KMS-11 (cell line): ENCODE data around the gene ASB6.

Experiments used
- H2AFZ ChIP-seq: fragments of 200-600 bp; sonication (generic); 2 replicates; pipeline ENCODE4 v1.6.1; 2016; ENCODE audit warnings: antibody characterized with exemption, mixed run types, low read depth
- H3K27ac ChIP-seq: fragments of 200-600 bp; sonication (generic); 2 replicates; pipeline ENCODE4 v1.6.1; 2016; ENCODE audit warnings: mild to moderate bottlenecking, mixed run types
- H3K27me3 ChIP-seq: fragments of 200-600 bp; sonication (generic); 2 replicates; pipeline ENCODE4 v1.6.1; 2017; ENCODE audit warnings: mild to moderate bottlenecking, low read depth, mixed run types, moderate library complexity; ENCODE audit not compliant: insufficient read depth
- H3K36me3 ChIP-seq: fragments of 200-600 bp; sonication (generic); 2 replicates; pipeline ENCODE4 v1.6.1; 2017; ENCODE audit warnings: mild to moderate bottlenecking, mixed run types; ENCODE audit not compliant: insufficient read depth
- H3K4me1 ChIP-seq: fragments of 200-600 bp; sonication (generic); 2 replicates; pipeline ENCODE4 v1.6.1; 2016; ENCODE audit warnings: mild to moderate bottlenecking, low read depth, mixed run types; ENCODE audit not compliant: poor library complexity, severe bottlenecking
- H3K4me2 ChIP-seq: fragments of 200-600 bp; sonication (generic); 2 replicates; pipeline ENCODE4 v1.7.0; 2016; ENCODE audit warnings: mild to moderate bottlenecking, mixed run types
- H3K4me3 ChIP-seq: fragments of 200-600 bp; sonication (generic); IDR thresholded peaks from 2 replicates; pipeline ENCODE4 v1.6.1; 2017; ENCODE audit warnings: low read depth, low read length, mixed read lengths; ENCODE audit not compliant: insufficient read depth
- H3K79me2 ChIP-seq: fragments of 200-600 bp; sonication (generic); 2 replicates; pipeline ENCODE4 v1.6.1; 2016; ENCODE audit warnings: low read depth, mixed run types; ENCODE audit not compliant: insufficient read depth
- H3K9ac ChIP-seq: fragments of 200-600 bp; sonication (generic); 2 replicates; pipeline ENCODE4 v1.6.1; 2016; ENCODE audit warnings: mild to moderate bottlenecking, mixed run types
- H4K20me1 ChIP-seq: fragments of 200-600 bp; sonication (generic); 2 replicates; pipeline ENCODE4 v1.6.1; 2016; ENCODE audit warnings: mild to moderate bottlenecking, mixed run types; ENCODE audit not compliant: insufficient read depth
- TF ChIP-seq, protein P1 (sequence below): fragments of 200-600 bp; sonication (generic); conservative IDR thresholded peaks from 2 replicates; pipeline ENCODE4 v1.6.1; 2017; ENCODE audit warnings: low read depth, mild to moderate bottlenecking, antibody characterized with exemption, low read length, moderate library complexity, mixed read lengths

The ASB6 gene

DNA sequence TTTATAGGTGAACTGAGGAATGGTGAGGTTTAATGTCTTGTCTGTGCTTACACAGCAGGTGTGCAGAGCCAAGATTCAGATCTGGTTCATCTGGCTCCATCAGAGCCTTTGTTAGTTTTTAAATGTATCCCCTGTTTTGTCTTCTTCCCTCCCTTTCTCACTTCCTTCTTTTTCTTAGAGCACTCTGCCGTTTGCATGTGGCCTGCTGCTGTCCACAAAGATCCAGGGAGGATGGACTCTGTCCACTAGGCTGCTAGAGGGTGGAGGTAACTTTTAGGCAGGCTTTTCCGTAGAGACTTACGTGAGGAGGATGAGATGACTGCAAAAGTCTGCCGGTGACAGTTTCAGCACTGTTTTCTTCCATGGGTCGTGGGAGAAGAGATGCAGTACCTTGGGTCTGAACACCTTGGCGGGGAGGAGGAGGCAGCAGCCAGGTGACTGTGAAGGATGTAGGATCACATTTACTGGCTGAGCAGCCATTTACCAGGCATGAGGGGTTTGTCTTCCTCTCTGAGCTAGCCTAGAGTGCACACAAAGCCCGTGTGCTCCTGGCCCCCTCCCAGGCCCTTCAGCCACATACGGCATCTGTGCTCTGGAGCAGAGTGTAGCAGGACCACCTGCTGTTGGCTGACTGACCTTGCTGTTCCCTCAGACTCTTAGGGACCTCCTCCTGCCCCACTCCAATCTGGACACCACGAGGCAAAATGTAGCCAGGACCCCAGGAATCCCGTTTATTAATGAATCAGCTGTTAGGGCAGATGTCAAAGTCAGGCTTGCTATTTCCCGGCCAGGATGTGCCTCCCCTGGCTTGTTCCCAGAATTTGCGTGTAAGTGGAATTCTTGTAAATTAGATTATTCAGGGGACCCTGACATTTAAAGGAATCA, 14.2 kb downstream of the ASB6 start:
- peak overlapping the region; percentile 92; the same call in 1 of the 2 replicates for H3K27ac ChIP-seq

DNA sequence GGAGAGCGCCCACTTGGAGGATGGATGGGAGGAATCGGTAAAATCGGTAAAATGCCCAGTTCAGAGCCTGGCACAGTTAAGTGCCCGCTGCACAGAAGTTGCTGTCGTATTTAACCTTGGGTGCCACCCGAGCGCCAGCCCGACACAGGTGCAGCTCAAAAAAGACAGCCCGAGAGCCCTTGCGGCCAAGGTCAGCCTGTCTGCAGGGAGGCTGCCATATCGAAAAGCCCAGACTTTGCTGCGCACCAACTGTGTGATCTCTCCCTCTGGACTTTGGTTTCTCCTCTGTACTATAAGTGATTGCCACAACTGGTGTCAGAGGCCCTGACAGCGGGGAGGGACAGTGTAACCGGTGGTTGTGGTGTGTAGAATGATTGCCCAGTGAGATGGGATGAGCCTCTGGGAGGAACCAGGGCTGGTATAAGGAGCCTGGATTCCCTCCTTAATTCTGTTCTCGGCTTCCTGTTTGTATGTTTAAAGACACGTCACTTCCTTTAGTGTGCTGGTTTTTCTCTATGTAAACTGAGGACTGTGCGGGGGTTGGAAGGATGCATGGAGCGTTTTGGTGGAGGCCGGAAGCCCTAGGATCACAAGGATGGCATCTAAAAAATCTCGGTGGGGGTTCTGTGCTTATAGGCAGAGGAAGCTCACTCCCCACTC, 15.2 kb downstream of the ASB6 start:
- peaks cover 58% of the 10 kb centered on the region for H3K79me2 ChIP-seq
- peaks cover 16% of the 10 kb centered on the region for H4K20me1 ChIP-seq
- H3K27me3 ChIP-seq, result no peaks in the 10 kb centered on the region
- H3K9ac ChIP-seq, result peak overlapping the region; percentile 93
- H3K4me1 ChIP-seq, result peaks cover 41% of the 10 kb centered on the region
- peak overlapping the region; percentile 92 for H3K27ac ChIP-seq
- no peak overlapping the region for H3K4me3 ChIP-seq
- peak overlapping the region; percentile 52 for H2AFZ ChIP-seq
- TF ChIP-seq, protein P1, sequence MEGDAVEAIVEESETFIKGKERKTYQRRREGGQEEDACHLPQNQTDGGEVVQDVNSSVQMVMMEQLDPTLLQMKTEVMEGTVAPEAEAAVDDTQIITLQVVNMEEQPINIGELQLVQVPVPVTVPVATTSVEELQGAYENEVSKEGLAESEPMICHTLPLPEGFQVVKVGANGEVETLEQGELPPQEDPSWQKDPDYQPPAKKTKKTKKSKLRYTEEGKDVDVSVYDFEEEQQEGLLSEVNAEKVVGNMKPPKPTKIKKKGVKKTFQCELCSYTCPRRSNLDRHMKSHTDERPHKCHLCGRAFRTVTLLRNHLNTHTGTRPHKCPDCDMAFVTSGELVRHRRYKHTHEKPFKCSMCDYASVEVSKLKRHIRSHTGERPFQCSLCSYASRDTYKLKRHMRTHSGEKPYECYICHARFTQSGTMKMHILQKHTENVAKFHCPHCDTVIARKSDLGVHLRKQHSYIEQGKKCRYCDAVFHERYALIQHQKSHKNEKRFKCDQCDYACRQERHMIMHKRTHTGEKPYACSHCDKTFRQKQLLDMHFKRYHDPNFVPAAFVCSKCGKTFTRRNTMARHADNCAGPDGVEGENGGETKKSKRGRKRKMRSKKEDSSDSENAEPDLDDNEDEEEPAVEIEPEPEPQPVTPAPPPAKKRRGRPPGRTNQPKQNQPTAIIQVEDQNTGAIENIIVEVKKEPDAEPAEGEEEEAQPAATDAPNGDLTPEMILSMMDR, result no peak
- peak overlapping the region; percentile 65 for H3K4me2 ChIP-seq
- no peaks in the 10 kb centered on the region for H3K36me3 ChIP-seq

More for the DNA sequence above, 14.2 kb downstream of the ASB6 start:
- Histone ChIP-seq H3K4me2 (peak overlapping the region; percentile 65), H3K9ac (peak overlapping the region; percentile 93; the same call in 1 of the 2 replicates), H3K27me3 (no peaks in the 10 kb centered on the region), H3K79me2 (peaks cover 68% of the 10 kb centered on the region), H3K4me3 (no peak overlapping the region), H2AFZ (no peak overlapping the region), H3K36me3 (peaks cover 5% of the 10 kb centered on the region; the same call in 1 of the 2 replicates), H3K4me1 (peaks cover 41% of the 10 kb centered on the region), H4K20me1 (peaks cover 16% of the 10 kb centered on the region)
- TF ChIP-seq, protein P1, result no peak

DNA sequence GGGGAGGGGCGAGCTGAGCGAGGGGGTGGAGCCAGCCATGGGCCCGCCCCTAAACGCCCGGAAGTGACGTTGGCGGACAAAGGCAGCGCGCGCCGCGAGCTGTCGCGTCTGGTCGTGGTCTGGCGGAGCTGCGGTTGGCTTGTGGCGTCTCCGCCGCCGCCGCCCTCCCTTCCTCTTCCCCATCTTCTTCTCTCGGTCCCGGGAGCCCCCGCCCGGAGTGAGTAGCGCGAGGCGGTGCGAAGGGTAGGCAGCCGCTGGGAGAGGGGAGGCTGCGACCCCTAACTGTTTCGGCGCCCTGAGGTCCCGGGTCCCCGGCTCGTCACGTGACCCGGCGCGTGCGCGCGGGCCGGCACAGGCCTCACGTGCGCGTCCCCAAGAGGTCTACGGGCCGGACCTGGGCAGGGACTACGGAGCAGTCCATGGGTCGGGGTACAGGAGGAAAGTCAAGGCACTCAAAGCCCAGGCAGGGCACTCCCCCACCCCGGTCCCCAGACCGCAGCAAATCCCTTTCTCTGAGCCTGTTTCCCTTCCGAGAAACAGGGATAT, 15.8 kb downstream of the ASB6 start, which contains the start of gene NTMT1:
TSS of gene NTMT1 (plus strand) at position 85 of the 546 bp plus-strand sequence. CDS start 6,541 bp downstream, outside the sequence.
- TF ChIP-seq, protein P1, result no peak
- peaks cover 16% of the 10 kb centered on the region for H4K20me1 ChIP-seq
- H3K4me2 ChIP-seq, result peak within 1 kb of the TSS; percentile 65
- peak within 1 kb of the TSS; percentile 93 for H3K9ac ChIP-seq
- no peaks in the 10 kb centered on the region for H3K27me3 ChIP-seq
- peak within 1 kb of the TSS; percentile 92 for H3K27ac ChIP-seq
- H3K36me3 ChIP-seq, result no peaks in the 10 kb centered on the region
- H2AFZ ChIP-seq, result peak within 1 kb of the TSS; percentile 52
- H3K79me2 ChIP-seq, result peaks cover 52% of the 10 kb centered on the region
- no peak within 1 kb of the TSS for H3K4me3 ChIP-seq
- peaks cover 41% of the 10 kb centered on the region for H3K4me1 ChIP-seq

DNA sequence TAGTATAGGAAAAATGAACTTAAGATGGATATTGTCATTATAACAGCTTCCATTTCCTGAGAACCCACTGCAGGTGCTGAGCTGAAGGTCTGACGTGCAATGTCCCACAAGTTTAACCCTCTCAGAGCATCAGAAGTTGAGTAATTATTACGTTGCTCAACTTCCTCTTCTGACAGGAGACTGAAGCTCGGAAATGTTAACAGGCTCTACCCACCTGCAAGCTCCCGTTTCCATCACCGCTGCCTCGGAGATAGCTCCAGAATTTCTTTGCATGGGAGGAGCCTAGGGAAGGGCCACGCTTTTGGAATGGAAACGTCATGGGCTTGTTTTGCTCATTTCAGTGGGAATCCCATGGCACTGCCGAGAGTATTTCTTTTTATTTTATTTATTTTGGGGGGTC, 17.0 kb downstream of the ASB6 start:
- Histone ChIP-seq H3K9ac (no peak overlapping the region), H2AFZ (no peak overlapping the region), H3K27ac (no peak overlapping the region), H3K79me2 (peaks cover 40% of the 10 kb centered on the region), H3K4me2 (peak overlapping the region; percentile 65), H3K36me3 (no peaks in the 10 kb centered on the region), H3K4me3 (no peak overlapping the region), H4K20me1 (peaks cover 11% of the 10 kb centered on the region; the same call in 1 of the 2 replicates), H3K27me3 (no peaks in the 10 kb centered on the region), H3K4me1 (peaks cover 40% of the 10 kb centered on the region)
- TF ChIP-seq, protein P1, result no peak
